Adipocyte (in vitro differentiated cells): ENCODE data around the gene EPHA10.
"Not testable (repeated sequence)": the region's sequence is repeated elsewhere in the genome, so short reads cannot be mapped to it uniquely, and the experiment has no call there.

ENCODE experiments used
- DNase-seq: peaks from one replicate; pipeline ENCODE4 v3.0.0-alpha.2; 2015; ENCODE audit warnings: low read depth
- H3K27me3 ChIP-seq: replicated peaks from 2 replicates; pipeline ENCODE4 v1.7.0; 2013; ENCODE audit warnings: mild to moderate bottlenecking, low read length, moderate library complexity; ENCODE audit not compliant: control insufficient read depth, insufficient read depth
- H3K36me3 ChIP-seq: 2 replicates; pipeline ENCODE4 v1.7.0; 2013; ENCODE audit warnings: low read length, mild to moderate bottlenecking, moderate library complexity; ENCODE audit not compliant: control insufficient read depth, insufficient read depth, severe bottlenecking
- H3K4me1 ChIP-seq: 2 replicates; pipeline ENCODE4 v1.7.0; 2013; ENCODE audit warnings: mild to moderate bottlenecking, low read length, moderate library complexity; ENCODE audit not compliant: control insufficient read depth, insufficient read depth
- H3K4me3 ChIP-seq: 2 replicates; pipeline ENCODE4 v1.7.0; 2013; ENCODE audit warnings: mild to moderate bottlenecking, low read length, moderate library complexity
- H3K9ac ChIP-seq: 2 replicates; pipeline ENCODE4 v1.7.0; 2013; ENCODE audit warnings: mild to moderate bottlenecking, low read length, moderate library complexity
- H3K9me3 ChIP-seq: 2 replicates; pipeline ENCODE4 v1.7.0; 2013; ENCODE audit warnings: mild to moderate bottlenecking, low read length, moderate library complexity; ENCODE audit not compliant: control insufficient read depth

EPHA10 gene

GRCh38 chr1:37699147-37699546 is 65.8 kb downstream of the EPHA10 start:
- H3K4me3 ChIP-seq = no peak overlapping the region
- no peak for DNase-seq
- H3K4me1 ChIP-seq = no peaks in the 10 kb centered on the region
- no peaks in the 10 kb centered on the region for H3K27me3 ChIP-seq
- H3K36me3 ChIP-seq = no peaks in the 10 kb centered on the region
- no peaks in the 10 kb centered on the region for H3K9me3 ChIP-seq
- H3K9ac ChIP-seq = no peak overlapping the region

- Histone ChIP-seq H3K36me3 (no peaks in the 10 kb centered on the region), H3K9me3 (no peaks in the 10 kb centered on the region), H3K27me3 (no peaks in the 10 kb centered on the region)
Measured at GRCh38 chr1:37697737-37698136, 67.2 kb downstream of the EPHA10 start.

GRCh38 chr1:37697090-37697489 is 67.8 kb downstream of the EPHA10 start:
- Histone ChIP-seq H3K4me1 (peaks cover 3% of the 10 kb centered on the region), H3K9ac (no peak overlapping the region), H3K9me3 (no peaks in the 10 kb centered on the region), H3K27me3 (no peaks in the 10 kb centered on the region), H3K36me3 (no peaks in the 10 kb centered on the region), H3K4me3 (no peak overlapping the region)
- DNase-seq = no peak

More at GRCh38 chr1:37697737-37698136, 67.2 kb downstream of the EPHA10 start:
- no peak overlapping the region for H3K4me3 ChIP-seq
- peaks cover 2% of the 10 kb centered on the region for H3K4me1 ChIP-seq
- H3K9ac ChIP-seq = no peak overlapping the region
- DNase-seq = no peak

GRCh38 chr1:37692834-37693175 is 72.1 kb downstream of the EPHA10 start:
- H3K9me3 ChIP-seq = no peaks in the 10 kb centered on the region
- no peaks in the 10 kb centered on the region for H3K27me3 ChIP-seq
- no peak for DNase-seq
- no peaks in the 10 kb centered on the region for H3K36me3 ChIP-seq
- H3K4me3 ChIP-seq = peak overlapping the region; percentile 99
- peak overlapping the region; percentile 82 for H3K9ac ChIP-seq
- peaks cover 23% of the 10 kb centered on the region for H3K4me1 ChIP-seq

GRCh38 chr1:37692078-37692833 is 72.7 kb downstream of the EPHA10 start, which contains the start of gene CDCA8:
Gene CDCA8, plus strand, starts transcription at chr1:37692516. Its CDS starts 175 bp downstream, at chr1:37692691.
- Histone ChIP-seq H3K36me3 (no peaks in the 10 kb centered on the region), H3K4me3 (peak within 1 kb of the TSS; percentile 99), H3K9me3 (no peaks in the 10 kb centered on the region), H3K27me3 (no peaks in the 10 kb centered on the region), H3K9ac (peak within 1 kb of the TSS; percentile 97), H3K4me1 (peaks cover 23% of the 10 kb centered on the region)
- peak; percentile 99 for DNase-seq

GRCh38 chr1:37691497-37692077 is 73.3 kb downstream of the EPHA10 start:
- Histone ChIP-seq H3K9me3 (no peaks in the 10 kb centered on the region), H3K4me3 (peak overlapping the region; percentile 99), H3K27me3 (no peaks in the 10 kb centered on the region), H3K9ac (peak overlapping the region; percentile 97), H3K4me1 (peaks cover 23% of the 10 kb centered on the region), H3K36me3 (peaks cover 3% of the 10 kb centered on the region)
- peak; percentile 56 for DNase-seq

- H3K9me3 ChIP-seq = no peaks in the 10 kb centered on the region
- peak overlapping the region; percentile 93 for H3K9ac ChIP-seq
- peaks cover 25% of the 10 kb centered on the region for H3K36me3 ChIP-seq
- DNase-seq = no peak
- peaks cover 23% of the 10 kb centered on the region for H3K4me1 ChIP-seq
- H3K27me3 ChIP-seq = no peaks in the 10 kb centered on the region
- peak overlapping the region; percentile 99 for H3K4me3 ChIP-seq
Measured at GRCh38 chr1:37688926-37689325, 76.0 kb downstream of the EPHA10 start.

- not testable (repeated sequence) for H3K4me3 ChIP-seq
Measured at GRCh38 chr1:37687764-37688163, 77.2 kb downstream of the EPHA10 start.

GRCh38 chr1:37685722-37686121 is 79.2 kb downstream of the EPHA10 start:
- no peak for DNase-seq
- Histone ChIP-seq H3K9me3 (no peaks in the 10 kb centered on the region), H3K27me3 (no peaks in the 10 kb centered on the region), H3K4me3 (no peak overlapping the region), H3K36me3 (peaks cover 52% of the 10 kb centered on the region), H3K9ac (no peak overlapping the region), H3K4me1 (peaks cover 10% of the 10 kb centered on the region)

More at GRCh38 chr1:37687764-37688163, 77.2 kb downstream of the EPHA10 start:
- Histone ChIP-seq H3K36me3 (peaks cover 36% of the 10 kb centered on the region), H3K4me1 (peaks cover 21% of the 10 kb centered on the region)
- not testable (repeated sequence) for DNase-seq, H3K9me3 ChIP-seq, H3K9ac ChIP-seq, H3K27me3 ChIP-seq

- not testable (repeated sequence) for DNase-seq, H3K27me3 ChIP-seq, H3K9ac ChIP-seq, H3K4me1 ChIP-seq, H3K4me3 ChIP-seq, H3K9me3 ChIP-seq
- H3K36me3 ChIP-seq = peaks cover 52% of the 10 kb centered on the region
Measured at GRCh38 chr1:37684182-37684581, 80.7 kb downstream of the EPHA10 start.

- Histone ChIP-seq H3K9ac (no peak overlapping the region), H3K4me3 (no peak overlapping the region), H3K9me3 (no peaks in the 10 kb centered on the region), H3K27me3 (no peaks in the 10 kb centered on the region), H3K4me1 (no peaks in the 10 kb centered on the region), H3K36me3 (peaks cover 52% of the 10 kb centered on the region)
- DNase-seq = peak; percentile 90
Measured at GRCh38 chr1:37682334-37682987, 82.5 kb downstream of the EPHA10 start.
